Measurements from ENCODE around the gene DSP.
A peak's percentile ranks its signal among the peaks of the same experiment; 100 is the strongest.

The DSP gene

DNA sequence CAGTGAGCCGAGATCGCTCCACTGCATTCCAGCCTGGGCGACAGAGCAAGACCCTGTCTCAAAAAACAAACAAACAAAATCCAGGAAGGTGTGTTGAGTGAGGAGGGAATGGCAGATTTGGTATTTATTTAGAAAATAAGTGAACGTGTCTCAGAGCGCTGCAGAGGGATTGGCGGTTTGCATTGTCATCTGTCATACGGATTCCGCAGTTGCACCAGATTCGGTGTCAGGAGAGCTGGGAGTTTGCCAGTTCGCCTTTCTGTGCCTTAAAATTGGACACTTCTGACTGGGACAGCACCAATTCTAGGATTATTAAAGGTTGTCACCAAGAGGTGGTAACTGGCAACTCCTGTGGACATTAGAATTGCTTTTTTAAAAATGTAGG lies 49.4 kb downstream of the DSP start:
- WGBS, 2 experiments = 42 to 46% methylated on average over 10 of the region's 10 CpGs
- H3K27ac ChIP-seq (ENCODE audit: insufficient read depth, low read depth, low read length, poor library complexity, severe bottlenecking) = no peak overlapping the region
- H3K9me3 ChIP-seq (ENCODE audit: control insufficient read depth, low read length) = no peaks in the 10 kb centered on the region
- H3K36me3 ChIP-seq (ENCODE audit: control insufficient read depth, insufficient read depth, low read length) = peaks cover 4% of the 10 kb centered on the region
- peaks cover 3% of the 10 kb centered on the region for H3K4me1 ChIP-seq (ENCODE audit: control insufficient read depth, insufficient read depth, low read length)
- H3K27me3 ChIP-seq (ENCODE audit: control insufficient read depth, insufficient read depth, low read length, poor library complexity, severe bottlenecking) = no peaks in the 10 kb centered on the region
- peak overlapping the region; percentile 85 for H3K4me3 ChIP-seq (ENCODE audit: insufficient read depth, low read depth, low read length)

DNA sequence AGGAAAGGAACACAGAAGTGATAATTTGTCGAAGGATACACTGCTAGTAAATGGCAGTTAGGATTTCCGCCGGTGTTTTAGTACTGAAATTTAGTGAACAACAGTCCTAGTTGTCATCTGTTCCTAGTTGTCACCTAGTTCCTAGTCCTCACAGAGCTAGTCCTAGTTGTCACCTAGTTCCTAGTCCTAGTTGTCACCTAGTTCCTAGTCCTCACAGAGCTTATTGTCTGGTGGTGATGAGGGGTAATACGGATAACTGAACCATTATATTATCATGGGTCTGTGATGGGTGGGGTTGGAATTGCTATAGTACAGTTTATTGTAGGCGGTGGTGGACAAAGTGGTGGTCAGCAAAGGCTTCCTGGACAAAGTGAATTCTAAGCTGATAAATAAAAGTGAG lies 50.3 kb downstream of the DSP start:
- no peaks in the 10 kb centered on the region for H3K27me3 ChIP-seq (ENCODE audit: control insufficient read depth, insufficient read depth, low read length, poor library complexity, severe bottlenecking)
- 96 to 98% methylated on average over 5 of the region's 5 CpGs for WGBS, 2 experiments
- no peaks in the 10 kb centered on the region for H3K9me3 ChIP-seq (ENCODE audit: control insufficient read depth, low read length)
- H3K27ac ChIP-seq (ENCODE audit: insufficient read depth, low read depth, low read length, poor library complexity, severe bottlenecking) = no peak overlapping the region
- H3K4me1 ChIP-seq (ENCODE audit: control insufficient read depth, insufficient read depth, low read length) = peaks cover 3% of the 10 kb centered on the region
- H3K36me3 ChIP-seq (ENCODE audit: control insufficient read depth, insufficient read depth, low read length) = peaks cover 6% of the 10 kb centered on the region
- no peak overlapping the region for H3K4me3 ChIP-seq (ENCODE audit: insufficient read depth, low read depth, low read length)

DNA sequence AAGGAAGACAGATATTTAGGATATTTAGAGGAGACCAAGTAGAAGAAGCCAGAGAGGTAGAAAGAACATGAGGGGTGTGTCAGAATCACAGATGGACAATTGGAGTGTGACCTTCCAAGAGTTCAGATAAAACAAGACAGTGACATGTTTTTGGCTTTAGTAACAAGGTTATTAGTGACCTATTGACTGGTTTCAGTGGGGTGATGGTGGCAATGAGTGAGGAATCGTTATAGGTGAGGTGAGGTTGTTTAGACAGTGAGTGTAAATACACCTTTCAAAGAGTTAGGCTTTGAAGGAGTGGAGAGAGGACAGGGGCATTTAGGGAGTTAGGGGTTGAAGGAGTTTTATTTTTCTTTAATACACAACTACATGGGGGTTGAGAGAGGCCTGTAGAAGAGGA lies 51.8 kb downstream of the DSP start:
- no peak overlapping the region for H3K27ac ChIP-seq (ENCODE audit: insufficient read depth, low read depth, low read length, poor library complexity, severe bottlenecking)
- H3K36me3 ChIP-seq (ENCODE audit: control insufficient read depth, insufficient read depth, low read length) = peaks cover 13% of the 10 kb centered on the region
- no peaks in the 10 kb centered on the region for H3K9me3 ChIP-seq (ENCODE audit: control insufficient read depth, low read length)
- peaks cover 3% of the 10 kb centered on the region for H3K4me1 ChIP-seq (ENCODE audit: control insufficient read depth, insufficient read depth, low read length)
- 89 to 93% methylated on average over 1 of the region's 1 CpG for WGBS, 2 experiments
- H3K27me3 ChIP-seq (ENCODE audit: control insufficient read depth, insufficient read depth, low read length, poor library complexity, severe bottlenecking) = no peaks in the 10 kb centered on the region
- no peak overlapping the region for H3K4me3 ChIP-seq (ENCODE audit: insufficient read depth, low read depth, low read length)

DNA sequence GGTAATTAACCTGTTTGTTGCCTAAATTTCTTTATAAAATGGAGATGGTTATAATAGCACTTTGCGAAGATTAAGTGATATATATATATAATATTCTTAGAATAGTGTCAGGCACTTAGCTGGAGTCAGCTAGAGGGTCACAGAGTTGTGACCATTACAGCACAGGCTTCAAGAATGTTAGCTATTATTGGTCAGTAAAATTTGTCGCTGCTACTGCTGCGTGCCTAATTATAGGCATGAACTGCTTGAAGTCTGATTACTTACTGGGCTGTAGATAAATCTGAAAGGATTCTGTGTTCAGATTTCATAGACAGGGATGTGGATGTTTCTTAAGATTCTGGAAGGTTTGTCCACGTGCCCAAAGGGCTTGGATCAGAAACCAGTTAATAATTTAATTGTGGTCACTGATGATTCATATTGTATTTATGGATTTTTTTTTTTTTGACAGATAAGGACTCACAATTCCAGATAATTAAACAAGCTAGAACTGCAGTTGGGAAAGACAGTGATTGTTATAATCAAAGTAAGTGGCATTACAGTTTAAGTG lies 53.2 kb downstream of the DSP start:
- 98 to 99% methylated on average over 3 to 4 of the region's 4 CpGs for whole genome bisulfite sequencing, 2 experiments
- Histone ChIP-seq H3K4me3 (ENCODE audit: insufficient read depth, low read depth, low read length) (no peak overlapping the region), H3K27me3 (ENCODE audit: control insufficient read depth, insufficient read depth, low read length, poor library complexity, severe bottlenecking) (no peaks in the 10 kb centered on the region), H3K4me1 (ENCODE audit: control insufficient read depth, insufficient read depth, low read length) (peaks cover 3% of the 10 kb centered on the region), H3K36me3 (ENCODE audit: control insufficient read depth, insufficient read depth, low read length) (peaks cover 13% of the 10 kb centered on the region), H3K9me3 (ENCODE audit: control insufficient read depth, low read length) (no peaks in the 10 kb centered on the region), H3K27ac (ENCODE audit: insufficient read depth, low read depth, low read length, poor library complexity, severe bottlenecking) (no peak overlapping the region)

DNA sequence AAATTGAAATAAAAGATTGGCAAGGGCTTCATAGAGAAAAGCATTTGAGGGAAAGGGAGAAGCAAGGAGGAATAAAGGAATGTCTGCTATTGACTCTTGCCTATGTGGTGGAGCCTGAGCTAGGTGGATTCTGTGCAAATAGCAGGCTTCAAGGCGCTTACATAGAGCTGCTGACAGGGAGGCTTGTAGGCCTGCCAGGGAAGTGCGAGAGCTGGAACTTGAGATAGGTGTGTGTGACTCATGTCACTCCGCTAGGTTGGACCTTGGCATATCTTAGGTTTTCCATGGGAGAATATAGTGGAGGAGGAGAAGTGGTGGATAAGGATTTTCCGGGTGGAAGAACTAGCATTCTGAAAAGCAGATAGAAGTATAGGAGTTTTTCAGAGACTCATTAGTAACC lies 62.5 kb downstream of the DSP start:
- H3K9me3 ChIP-seq (ENCODE audit: control insufficient read depth, low read length) = no peaks in the 10 kb centered on the region
- H3K4me3 ChIP-seq (ENCODE audit: insufficient read depth, low read depth, low read length) = no peak overlapping the region
- no peaks in the 10 kb centered on the region for H3K27me3 ChIP-seq (ENCODE audit: control insufficient read depth, insufficient read depth, low read length, poor library complexity, severe bottlenecking)
- H3K4me1 ChIP-seq (ENCODE audit: control insufficient read depth, insufficient read depth, low read length) = no peaks in the 10 kb centered on the region
- WGBS, 2 experiments = 96 to 97% methylated on average over 4 of the region's 4 CpGs
- H3K27ac ChIP-seq (ENCODE audit: insufficient read depth, low read depth, low read length, poor library complexity, severe bottlenecking) = no peak overlapping the region
- H3K36me3 ChIP-seq (ENCODE audit: control insufficient read depth, insufficient read depth, low read length) = peaks cover 66% of the 10 kb centered on the region

DNA sequence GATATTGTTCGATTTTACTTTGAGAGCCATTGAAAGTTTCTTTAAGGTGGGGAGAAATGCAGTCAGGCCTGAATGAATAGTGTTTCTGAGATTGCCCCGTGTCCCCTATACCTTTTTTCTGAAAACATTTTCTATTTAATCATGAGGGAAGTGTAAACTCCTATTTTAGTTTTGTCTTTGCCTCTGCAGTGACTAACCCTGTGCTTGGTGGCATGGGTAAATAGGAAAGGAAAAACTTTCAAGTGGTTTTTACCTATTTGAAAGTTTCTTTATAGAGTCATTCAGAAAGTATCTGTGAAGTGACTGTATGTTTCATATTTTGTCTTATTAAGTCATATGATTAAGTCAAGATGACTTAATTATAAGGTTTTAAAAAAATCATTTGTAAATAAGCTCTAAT lies 63.0 kb downstream of the DSP start:
- Histone ChIP-seq H3K9me3 (ENCODE audit: control insufficient read depth, low read length) (no peaks in the 10 kb centered on the region), H3K36me3 (ENCODE audit: control insufficient read depth, insufficient read depth, low read length) (peaks cover 66% of the 10 kb centered on the region), H3K27me3 (ENCODE audit: control insufficient read depth, insufficient read depth, low read length, poor library complexity, severe bottlenecking) (no peaks in the 10 kb centered on the region), H3K27ac (ENCODE audit: insufficient read depth, low read depth, low read length, poor library complexity, severe bottlenecking) (no peak overlapping the region), H3K4me1 (ENCODE audit: control insufficient read depth, insufficient read depth, low read length) (no peaks in the 10 kb centered on the region), H3K4me3 (ENCODE audit: insufficient read depth, low read depth, low read length) (no peak overlapping the region)
- 97% methylated on average over 2 of the region's 2 CpGs for WGBS, 2 experiments

DNA sequence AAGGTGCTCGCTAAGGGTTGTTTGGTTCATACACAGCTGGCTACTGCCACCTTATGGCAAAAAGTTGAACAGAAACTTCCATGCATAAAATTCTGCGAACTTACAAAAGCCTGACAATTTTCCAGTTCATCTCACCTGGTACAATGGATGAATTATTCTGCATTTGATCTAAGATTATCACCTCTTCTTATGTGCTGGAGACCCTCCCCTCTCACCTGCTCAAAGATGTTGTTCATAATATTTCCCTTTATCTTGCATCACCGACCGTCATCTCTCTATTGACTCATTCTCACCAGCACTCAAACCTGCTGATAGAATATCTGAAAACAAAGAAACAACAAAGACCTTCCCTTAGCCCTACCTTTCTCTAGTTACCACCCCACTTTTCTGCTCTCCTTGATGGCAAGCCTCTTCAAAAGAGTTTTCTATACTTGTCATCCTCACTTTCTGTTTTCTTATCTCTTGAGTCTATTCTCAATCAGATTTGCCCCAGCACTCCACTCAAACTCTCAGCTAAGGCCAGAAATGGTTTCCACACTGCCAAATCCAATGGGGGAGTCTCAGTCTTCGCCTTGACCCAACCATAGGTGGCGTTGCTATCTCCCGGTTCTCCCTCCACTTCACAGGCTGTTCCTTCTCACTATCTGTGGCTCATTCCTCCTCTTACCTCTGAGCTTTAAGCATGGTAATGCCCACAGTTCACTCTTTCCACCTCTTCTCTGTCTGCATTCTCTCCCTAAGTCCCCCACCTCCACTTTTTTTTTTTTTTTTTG lies 74.3 kb downstream of the DSP start:
- H3K4me1 ChIP-seq (ENCODE audit: control insufficient read depth, insufficient read depth, low read length) = no peaks in the 10 kb centered on the region
- H3K36me3 ChIP-seq (ENCODE audit: control insufficient read depth, insufficient read depth, low read length) = no peaks in the 10 kb centered on the region
- no peak overlapping the region for H3K27ac ChIP-seq (ENCODE audit: insufficient read depth, low read depth, low read length, poor library complexity, severe bottlenecking)
- H3K4me3 ChIP-seq (ENCODE audit: insufficient read depth, low read depth, low read length) = no peak overlapping the region
- H3K9me3 ChIP-seq (ENCODE audit: control insufficient read depth, low read length) = no peaks in the 10 kb centered on the region
- H3K27me3 ChIP-seq (ENCODE audit: control insufficient read depth, insufficient read depth, low read length, poor library complexity, severe bottlenecking) = no peaks in the 10 kb centered on the region
- WGBS, 2 experiments = 55 to 56% methylated on average over 7 of the region's 7 CpGs

DNA sequence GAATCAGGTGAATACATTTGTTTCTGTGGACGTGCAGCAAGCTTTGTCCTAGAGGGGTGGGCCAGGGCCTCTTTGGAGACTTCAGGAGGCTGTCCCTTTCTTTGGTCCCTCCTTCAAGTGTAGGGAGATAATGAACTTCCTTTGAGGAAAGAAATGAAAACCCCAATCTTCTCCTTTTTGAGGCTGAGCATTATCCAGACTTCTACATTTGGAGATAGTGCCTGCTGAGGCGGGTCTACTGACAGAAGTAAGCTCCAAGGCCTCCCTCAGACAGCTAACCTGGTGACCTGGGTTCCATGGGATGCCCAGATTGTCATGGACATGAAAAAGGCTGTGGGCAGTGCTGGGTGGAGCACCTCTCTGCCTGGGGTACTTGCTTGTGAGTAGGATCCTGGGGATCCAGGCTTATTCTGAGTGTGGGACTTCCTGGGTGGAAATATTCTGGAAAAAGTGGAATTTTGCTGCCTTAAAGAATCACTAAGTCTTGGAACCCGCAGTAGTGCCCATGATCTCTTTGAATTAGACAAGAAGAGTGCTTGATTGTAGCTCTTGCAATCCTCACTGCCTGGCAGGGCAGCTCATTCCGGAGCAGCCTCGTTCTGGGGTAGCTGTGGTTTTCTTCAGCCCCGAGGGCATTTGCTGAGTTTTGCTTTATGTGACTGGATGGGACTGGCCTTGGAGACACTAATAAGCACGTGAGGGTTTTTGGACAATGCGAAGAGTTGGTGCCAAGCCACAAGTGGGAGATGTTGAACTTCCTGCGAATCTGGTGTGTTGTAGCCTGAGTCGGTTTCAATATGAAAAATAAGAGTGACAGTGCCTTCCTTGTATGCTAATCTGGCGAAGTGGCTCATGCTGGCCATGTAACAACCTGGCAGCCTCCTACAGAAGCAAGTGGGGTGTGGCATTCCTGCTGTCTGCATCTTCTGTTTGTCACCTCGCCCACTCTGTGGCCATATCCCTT lies 76.6 kb downstream of the DSP start:
- H3K27ac ChIP-seq (ENCODE audit: insufficient read depth, low read depth, low read length, poor library complexity, severe bottlenecking) = no peak overlapping the region
- peaks cover 14% of the 10 kb centered on the region for H3K27me3 ChIP-seq (ENCODE audit: control insufficient read depth, insufficient read depth, low read length, poor library complexity, severe bottlenecking)
- no peaks in the 10 kb centered on the region for H3K4me1 ChIP-seq (ENCODE audit: control insufficient read depth, insufficient read depth, low read length)
- WGBS, 2 experiments = 82 to 84% methylated on average over 12 of the region's 12 CpGs
- H3K36me3 ChIP-seq (ENCODE audit: control insufficient read depth, insufficient read depth, low read length) = no peaks in the 10 kb centered on the region
- H3K9me3 ChIP-seq (ENCODE audit: control insufficient read depth, low read length) = no peaks in the 10 kb centered on the region
- H3K4me3 ChIP-seq (ENCODE audit: insufficient read depth, low read depth, low read length) = no peak overlapping the region

DNA sequence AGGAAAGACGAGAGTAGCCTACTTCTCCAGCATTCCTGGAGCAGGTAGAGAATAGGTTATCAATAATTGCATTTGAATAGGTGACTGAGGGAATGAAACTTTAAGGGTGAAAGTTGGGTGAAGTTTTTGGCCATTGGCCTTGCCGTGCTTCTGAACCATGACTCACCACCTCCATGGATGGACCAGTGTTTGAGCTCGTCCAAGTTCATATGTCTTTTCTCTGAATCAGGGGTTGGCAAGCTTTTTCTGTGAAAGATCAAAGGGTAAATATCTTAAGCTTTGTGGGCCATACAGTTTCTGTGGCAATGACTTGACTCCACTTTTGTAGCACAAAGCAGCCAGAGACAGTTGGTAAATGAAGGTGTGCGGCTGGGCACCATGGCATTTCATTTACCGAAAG lies 80.3 kb downstream of the DSP start:
- Histone ChIP-seq H3K4me3 (ENCODE audit: insufficient read depth, low read depth, low read length) (no peak overlapping the region), H3K27ac (ENCODE audit: insufficient read depth, low read depth, low read length, poor library complexity, severe bottlenecking) (no peak overlapping the region), H3K36me3 (ENCODE audit: control insufficient read depth, insufficient read depth, low read length) (no peaks in the 10 kb centered on the region), H3K27me3 (ENCODE audit: control insufficient read depth, insufficient read depth, low read length, poor library complexity, severe bottlenecking) (peaks cover 37% of the 10 kb centered on the region), H3K9me3 (ENCODE audit: control insufficient read depth, low read length) (no peaks in the 10 kb centered on the region), H3K4me1 (ENCODE audit: control insufficient read depth, insufficient read depth, low read length) (peaks cover 8% of the 10 kb centered on the region)
- WGBS, 2 experiments = 93 to 96% methylated on average over 5 of the region's 5 CpGs
